Thyroid gland (tissue), 4 donors: Measurements from ENCODE around the gene EHD4. TPM values are rescaled to one million over a fixed set of nuclear protein-coding genes. Genes with fewer than 3 reads are reported as not detected.

Source experiments
- DNase-seq, 2 donors: peaks; one replicate each; pipeline ENCODE4 v3.0.0-alpha.2; 2019
- H3K27ac ChIP-seq, 3 donors: fragments of 200-600 bp; sonication (generic); 1 replicate in 2 of 3; 2 replicates in 1 of 3; pipeline ENCODE4 v1.5.1; 2016 to 2019; ENCODE audit warnings: mild to moderate bottlenecking in 1 of 3, moderate library complexity in 1 of 3
- H3K27me3 ChIP-seq: fragments of 200-600 bp; sonication (generic); one replicate; pipeline ENCODE4 v1.5.1; 2019
- H3K36me3 ChIP-seq, 2 donors: fragments of 200-600 bp; sonication (generic); one replicate each; pipeline ENCODE4 v1.5.1; 2016 to 2019
- H3K4me1 ChIP-seq, 2 donors: fragments of 200-600 bp; sonication (generic); one replicate each; pipeline ENCODE4 v1.5.1; 2017 to 2019
- H3K4me3 ChIP-seq, 3 donors: fragments of 200-600 bp; sonication (generic); replicated peaks in 1 of 3; 1 replicate in 2 of 3; 2 replicates in 1 of 3; pipeline ENCODE4 v1.5.1; 2016; ENCODE audit warnings: mild to moderate bottlenecking in 1 of 3
- H3K9me3 ChIP-seq: fragments of 200-600 bp; sonication (generic); one replicate; pipeline ENCODE4 v1.5.1; 2017
- CTCF ChIP-seq, 6 experiments: fragments of 200-600 bp in 3 of 6; fragments of 450-650 bp in 3 of 6; sonication (generic) in 3 of 6; IDR thresholded peaks; one replicate each; pipeline ENCODE4 v1.5.1; 2016 to 2019; ENCODE audit warnings: antibody characterized with exemption in 6 of 6, mild to moderate bottlenecking in 2 of 6, inconsistent platforms in 1 of 6, moderate library complexity in 1 of 6
- POLR2A ChIP-seq, 2 donors: fragments of 450-650 bp; IDR thresholded peaks; one replicate each; pipeline ENCODE4 v1.6.1; 2017; ENCODE audit warnings: antibody characterized with exemption in 2 of 2, mild to moderate bottlenecking in 2 of 2, moderate library complexity in 1 of 2
- WGBS, 2 donors: methylation state at CpG; one replicate each; pipeline ENCODE4 v1.1.5; 2017; 5-methylcytosine and 5-hydroxymethylcytosine counted together
- intact Hi-C: fragments of 100-400 bp; cut with DNase I; formaldehyde crosslinking; loops from one replicate; pipeline ENCODE4 v1.15.1; 2023
- total RNA-seq, 4 donors: library from RNA; depleted of rRNA; stranded (reverse); fragments of >200 nt; gene quantifications; one replicate each; pipeline ENCODE4 v1.2.3, GENCODE V29; 2016

The EHD4 gene
- total RNA-seq, 4 donors from 2014 or later: 29.7 to 66.7 (median 37.9) TPM

GRCh38 chr15:41885841-41886240, 86.5 kb downstream of the EHD4 start:
- 97 to 100% methylated on average over 10 to 12 of the region's 14 CpGs for WGBS, 2 donors
- Histone ChIP-seq H3K4me1 (peaks cover 17 to 30% of the 10 kb centered on the region in 2 donors), H3K36me3 (no peaks in the 10 kb centered on the region), H3K27ac (no peak overlapping the region), H3K9me3 (no peaks in the 10 kb centered on the region), H3K27me3 (no peaks in the 10 kb centered on the region), H3K4me3 (no peak overlapping the region)
- intact Hi-C loops: no loop called here
- no peak for DNase-seq
- TF ChIP-seq CTCF (IDR thresholded peaks at IDR 0.05) (no peak), POLR2A (IDR thresholded peaks at IDR 0.05) (no peak)

GRCh38 chr15:41885321-41885720, 87.0 kb downstream of the EHD4 start:
- no peaks in the 10 kb centered on the region for H3K27me3 ChIP-seq
- H3K36me3 ChIP-seq: no peaks in the 10 kb centered on the region
- H3K4me1 ChIP-seq: peaks cover 17 to 24% of the 10 kb centered on the region in 2 donors
- intact Hi-C loops: no loop called here
- no peak for TF ChIP-seq CTCF (IDR thresholded peaks at IDR 0.05)
- TF ChIP-seq POLR2A (IDR thresholded peaks at IDR 0.05): no peak
- no peak overlapping the region for H3K27ac ChIP-seq
- DNase-seq: no peak
- no peak overlapping the region for H3K4me3 ChIP-seq
- H3K9me3 ChIP-seq: no peaks in the 10 kb centered on the region

GRCh38 chr15:41884458-41884857, 87.9 kb downstream of the EHD4 start:
- H3K9me3 ChIP-seq: no peaks in the 10 kb centered on the region
- WGBS, 2 donors: 97 to 98% methylated on average over 7 of the region's 7 CpGs
- no peak overlapping the region for H3K27ac ChIP-seq
- intact Hi-C loops: no loop called here
- DNase-seq: no peak
- no peak for TF ChIP-seq CTCF (IDR thresholded peaks at IDR 0.05)
- no peak for TF ChIP-seq POLR2A (IDR thresholded peaks at IDR 0.05)
- no peaks in the 10 kb centered on the region for H3K27me3 ChIP-seq
- H3K36me3 ChIP-seq: no peaks in the 10 kb centered on the region
- no peak overlapping the region for H3K4me3 ChIP-seq
- H3K4me1 ChIP-seq: peaks cover 17 to 21% of the 10 kb centered on the region in 2 donors

GRCh38 chr15:41883484-41883825, 88.9 kb downstream of the EHD4 start:
- Histone ChIP-seq H3K27ac (no peak overlapping the region), H3K4me1 (peaks cover 17 to 25% of the 10 kb centered on the region in 2 donors), H3K9me3 (no peaks in the 10 kb centered on the region), H3K36me3 (no peaks in the 10 kb centered on the region), H3K27me3 (no peaks in the 10 kb centered on the region), H3K4me3 (no peak overlapping the region)
- WGBS, 2 donors: 95% methylated on average over 2 of the region's 2 CpGs
- intact Hi-C loops: no loop called here
- no peak for TF ChIP-seq CTCF (IDR thresholded peaks at IDR 0.05)
- no peak for DNase-seq

- TF ChIP-seq CTCF (IDR thresholded peaks at IDR 0.05) (no peak), POLR2A (IDR thresholded peaks at IDR 0.05) (no peak)
- Histone ChIP-seq H3K4me3 (no peak overlapping the region), H3K9me3 (no peaks in the 10 kb centered on the region), H3K27ac (peak overlapping the region in 1 of 3 donors; percentile 50), H3K27me3 (no peaks in the 10 kb centered on the region), H3K4me1 (peaks cover 21 to 30% of the 10 kb centered on the region in 2 donors), H3K36me3 (no peaks in the 10 kb centered on the region)
- 54 to 58% methylated on average over 12 to 14 of the region's 14 CpGs for WGBS, 2 donors
- intact Hi-C loops: no loop called here
- DNase-seq: peak; percentile 37
These were observed 89.5 kb downstream of the EHD4 start for GRCh38 chr15:41882689-41883483.
